Muscle layer of colon (tissue), 2 donors: ENCODE results near the gene AMOTL1.

Source experiments
- H3K27ac ChIP-seq: one replicate; pipeline ENCODE4 v1.7.0; 2013; ENCODE audit warnings: low read depth, mild to moderate bottlenecking, low read length, moderate library complexity
- H3K27me3 ChIP-seq, 2 donors: one replicate each; pipeline ENCODE4 v1.7.0; 2013; ENCODE audit warnings: low read length in 2 of 2, mild to moderate bottlenecking in 2 of 2; ENCODE audit not compliant: insufficient read depth in 2 of 2, control insufficient read depth in 1 of 2
- H3K36me3 ChIP-seq: one replicate; pipeline ENCODE4 v1.7.0; 2013; ENCODE audit warnings: mild to moderate bottlenecking, low read length; ENCODE audit not compliant: insufficient read depth
- H3K4me1 ChIP-seq: one replicate; pipeline ENCODE4 v1.7.0; 2013; ENCODE audit warnings: mild to moderate bottlenecking, low read length; ENCODE audit not compliant: insufficient read depth
- H3K4me3 ChIP-seq, 2 donors: one replicate each; pipeline ENCODE4 v1.7.0; 2013; ENCODE audit warnings: low read length in 2 of 2, low read depth in 1 of 2, mild to moderate bottlenecking in 1 of 2, moderate library complexity in 1 of 2
- H3K9ac ChIP-seq: one replicate; pipeline ENCODE4 v1.7.0; 2013; ENCODE audit warnings: low read length
- H3K9me3 ChIP-seq: one replicate; pipeline ENCODE4 v1.7.0; 2013; ENCODE audit warnings: mild to moderate bottlenecking, low read length
- donor health status: abdominal sarcoma.
- donor health status: Adenocarcinoma of cecum.

Gene AMOTL1

GRCh38 chr11:94864506-94865045 is 96.4 kb downstream of the AMOTL1 start:
- no peaks in the 10 kb centered on the region for H3K9me3 ChIP-seq
- H3K36me3 ChIP-seq, result peaks cover 84% of the 10 kb centered on the region
- H3K27me3 ChIP-seq, result no peaks in the 10 kb centered on the region
- no peaks in the 10 kb centered on the region for H3K4me1 ChIP-seq
- no peak overlapping the region for H3K4me3 ChIP-seq
- H3K9ac ChIP-seq, result no peak overlapping the region
- no peak overlapping the region for H3K27ac ChIP-seq

- no peak overlapping the region for H3K4me3 ChIP-seq
- no peak overlapping the region for H3K27ac ChIP-seq
- no peaks in the 10 kb centered on the region for H3K4me1 ChIP-seq
- H3K27me3 ChIP-seq, result no peaks in the 10 kb centered on the region
- no peak overlapping the region for H3K9ac ChIP-seq
- no peaks in the 10 kb centered on the region for H3K9me3 ChIP-seq
- H3K36me3 ChIP-seq, result peaks cover 87% of the 10 kb centered on the region
Observed at GRCh38 chr11:94866231-94866822, 98.2 kb downstream of the AMOTL1 start.

- Histone ChIP-seq H3K27ac (no peak overlapping the region), H3K36me3 (peaks cover 88% of the 10 kb centered on the region), H3K9ac (no peak overlapping the region)
Observed at GRCh38 chr11:94866936-94867795, 99.0 kb downstream of the AMOTL1 start.

GRCh38 chr11:94868468-94868867 is 100.3 kb downstream of the AMOTL1 start:
- peaks cover 95% of the 10 kb centered on the region for H3K36me3 ChIP-seq
- no peak overlapping the region for H3K4me3 ChIP-seq
- H3K4me1 ChIP-seq, result no peaks in the 10 kb centered on the region
- H3K9ac ChIP-seq, result no peak overlapping the region
- H3K27ac ChIP-seq, result no peak overlapping the region
- no peaks in the 10 kb centered on the region for H3K9me3 ChIP-seq
- no peaks in the 10 kb centered on the region for H3K27me3 ChIP-seq

More at GRCh38 chr11:94866936-94867795, 99.0 kb downstream of the AMOTL1 start:
- no peaks in the 10 kb centered on the region for H3K4me1 ChIP-seq
- H3K27me3 ChIP-seq, result no peaks in the 10 kb centered on the region
- no peaks in the 10 kb centered on the region for H3K9me3 ChIP-seq
- no peak overlapping the region for H3K4me3 ChIP-seq

GRCh38 chr11:94869186-94869585 is 101.0 kb downstream of the AMOTL1 start:
- Histone ChIP-seq H3K4me3 (no peak overlapping the region), H3K9me3 (no peaks in the 10 kb centered on the region), H3K9ac (no peak overlapping the region), H3K27ac (no peak overlapping the region), H3K4me1 (peaks cover 7% of the 10 kb centered on the region), H3K36me3 (peaks cover 95% of the 10 kb centered on the region), H3K27me3 (no peaks in the 10 kb centered on the region)

GRCh38 chr11:94870422-94870821 is 102.3 kb downstream of the AMOTL1 start:
- Histone ChIP-seq H3K9ac (no peak overlapping the region), H3K27ac (no peak overlapping the region), H3K4me1 (peaks cover 13% of the 10 kb centered on the region), H3K9me3 (no peaks in the 10 kb centered on the region), H3K4me3 (no peak overlapping the region), H3K36me3 (peaks cover 89% of the 10 kb centered on the region), H3K27me3 (no peaks in the 10 kb centered on the region)

- Histone ChIP-seq H3K27ac (no peak overlapping the region), H3K27me3 (no peaks in the 10 kb centered on the region), H3K9ac (no peak overlapping the region), H3K36me3 (peaks cover 86% of the 10 kb centered on the region), H3K4me1 (peaks cover 25% of the 10 kb centered on the region), H3K9me3 (no peaks in the 10 kb centered on the region), H3K4me3 (no peak overlapping the region)
Observed at GRCh38 chr11:94871491-94872185, 103.5 kb downstream of the AMOTL1 start.

- H3K4me3 ChIP-seq, result no peak overlapping the region
- peaks cover 70% of the 10 kb centered on the region for H3K36me3 ChIP-seq
- H3K9ac ChIP-seq, result no peak overlapping the region
- H3K27ac ChIP-seq, result no peak overlapping the region
- H3K4me1 ChIP-seq, result peaks cover 34% of the 10 kb centered on the region
- H3K9me3 ChIP-seq, result no peaks in the 10 kb centered on the region
- H3K27me3 ChIP-seq, result no peaks in the 10 kb centered on the region
Observed at GRCh38 chr11:94873916-94874540, 105.9 kb downstream of the AMOTL1 start.

- H3K4me1 ChIP-seq, result peaks cover 41% of the 10 kb centered on the region
- peak overlapping the region; percentile 24 for H3K9ac ChIP-seq
- H3K27ac ChIP-seq, result peak overlapping the region; percentile 80
- no peaks in the 10 kb centered on the region for H3K9me3 ChIP-seq
- H3K27me3 ChIP-seq, result no peaks in the 10 kb centered on the region
- no peak overlapping the region for H3K4me3 ChIP-seq
- H3K36me3 ChIP-seq, result peaks cover 54% of the 10 kb centered on the region
Observed at GRCh38 chr11:94876222-94876621, 108.1 kb downstream of the AMOTL1 start.

GRCh38 chr11:94876645-94877442 is 108.7 kb downstream of the AMOTL1 start:
- H3K27ac ChIP-seq, result peak overlapping the region; percentile 80
- peak overlapping the region; percentile 24 for H3K9ac ChIP-seq

More at GRCh38 chr11:94876645-94877442, 108.7 kb downstream of the AMOTL1 start:
- peaks cover 47% of the 10 kb centered on the region for H3K36me3 ChIP-seq
- no peaks in the 10 kb centered on the region for H3K27me3 ChIP-seq
- H3K4me3 ChIP-seq, result no peak overlapping the region
- H3K9me3 ChIP-seq, result no peaks in the 10 kb centered on the region
- peaks cover 43% of the 10 kb centered on the region for H3K4me1 ChIP-seq
